NOMO-1 (cell line): ENCODE measurements around the gene DAB1.

Experiments used
- DNase-seq, 2 experiments: peaks; one replicate each; lab custom pipeline; 2025; ENCODE audit not compliant: unreplicated experiment in 2 of 2; lab: John Stamatoyannopoulos, UW

Gene DAB1

GRCh38 chr1:57321776-57322175, 102.1 kb downstream of the DAB1 start:
- DNase-seq = no peak

- DNase-seq = no peak
These were observed 104.1 kb downstream of the DAB1 start for GRCh38 chr1:57319791-57320190.

GRCh38 chr1:57319165-57319564, 104.7 kb downstream of the DAB1 start:
- DNase-seq = no peak

DNA sequence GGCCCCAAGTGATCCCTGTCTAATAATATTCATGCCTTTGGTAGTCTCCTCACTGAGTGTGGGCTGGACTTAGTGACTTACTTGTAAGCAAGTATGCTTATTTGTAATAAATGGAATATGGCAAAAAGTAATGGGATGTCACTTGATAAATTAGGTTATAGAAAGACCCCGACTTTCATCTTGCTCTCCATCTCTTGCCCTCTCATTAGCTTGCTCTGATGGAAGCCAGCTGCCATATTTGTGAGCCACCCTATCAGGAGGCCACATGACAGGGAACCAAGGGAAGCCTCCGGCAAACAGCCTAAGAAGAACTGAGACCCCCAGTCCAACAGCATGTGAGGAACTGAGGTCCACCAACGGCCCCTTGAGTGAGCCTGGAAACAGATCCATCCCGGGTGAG, 107.0 kb downstream of the DAB1 start:
- no peak for DNase-seq

DNA sequence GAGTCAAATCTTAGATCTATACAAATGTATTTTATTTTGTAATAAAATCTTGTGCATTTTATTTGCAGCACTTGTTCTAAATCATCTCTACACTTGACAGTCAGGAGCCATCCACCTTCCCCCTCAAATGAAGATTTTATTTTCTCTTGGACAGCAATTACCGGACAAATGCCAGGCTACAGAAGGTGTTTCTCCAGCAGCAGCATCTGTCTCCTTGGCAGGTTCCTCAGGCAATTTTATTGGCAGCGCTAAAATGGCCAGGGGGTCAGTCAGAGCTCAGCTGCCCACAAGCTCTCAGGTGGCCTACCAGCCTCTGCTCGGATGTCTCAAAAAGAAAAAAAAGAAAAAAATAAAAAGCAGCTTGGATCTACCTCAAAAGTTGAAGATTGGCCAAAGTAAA, 107.6 kb downstream of the DAB1 start:
- DNase-seq = no peak

GRCh38 chr1:57312869-57313268, 111.0 kb downstream of the DAB1 start:
- no peak for DNase-seq

DNA sequence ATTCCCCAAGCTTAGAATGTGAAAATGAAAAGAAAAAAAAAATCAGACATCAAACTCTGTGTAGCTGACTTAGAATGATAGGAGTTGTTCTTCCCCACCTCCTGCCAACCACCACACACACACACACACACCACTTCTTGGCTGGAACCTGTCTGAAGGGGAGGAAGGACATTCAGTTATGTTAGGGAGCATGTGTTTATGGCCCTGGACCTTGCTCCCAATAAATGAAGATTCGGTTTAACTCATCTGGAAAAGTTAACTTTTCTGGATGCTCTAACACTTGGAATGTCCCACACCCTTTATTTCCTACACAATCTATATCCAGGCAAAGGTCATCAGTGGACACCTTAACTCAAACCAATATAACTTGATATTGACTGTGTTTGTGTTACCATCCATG, 112.4 kb downstream of the DAB1 start:
- no peak for DNase-seq

- no peak for DNase-seq
These were observed 112.9 kb downstream of the DAB1 start for GRCh38 chr1:57311006-57311405.

DNA sequence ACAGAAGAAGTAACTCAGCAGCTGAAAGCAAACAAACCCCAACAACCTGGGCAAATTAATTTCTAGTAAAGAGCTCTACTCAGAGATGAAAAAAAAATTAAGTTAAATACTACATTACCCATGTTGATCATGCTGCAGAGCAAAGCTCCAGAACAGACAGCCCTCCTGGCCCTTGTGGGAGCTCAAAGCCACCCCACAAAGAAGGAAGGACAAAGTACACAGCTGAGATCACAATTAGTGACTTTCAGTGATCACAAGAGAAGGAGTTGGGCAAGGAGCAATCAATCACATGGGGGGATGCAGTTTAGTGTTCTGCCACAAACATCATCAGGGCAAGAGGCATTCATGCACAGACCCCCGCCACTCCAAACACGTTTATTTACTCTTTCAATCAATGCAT, 114.2 kb downstream of the DAB1 start:
- DNase-seq = no peak

GRCh38 chr1:57307392-57308170, 116.3 kb downstream of the DAB1 start:
- DNase-seq = no peak

- DNase-seq = no peak
These were observed 119.3 kb downstream of the DAB1 start for GRCh38 chr1:57304591-57304990.

DNA sequence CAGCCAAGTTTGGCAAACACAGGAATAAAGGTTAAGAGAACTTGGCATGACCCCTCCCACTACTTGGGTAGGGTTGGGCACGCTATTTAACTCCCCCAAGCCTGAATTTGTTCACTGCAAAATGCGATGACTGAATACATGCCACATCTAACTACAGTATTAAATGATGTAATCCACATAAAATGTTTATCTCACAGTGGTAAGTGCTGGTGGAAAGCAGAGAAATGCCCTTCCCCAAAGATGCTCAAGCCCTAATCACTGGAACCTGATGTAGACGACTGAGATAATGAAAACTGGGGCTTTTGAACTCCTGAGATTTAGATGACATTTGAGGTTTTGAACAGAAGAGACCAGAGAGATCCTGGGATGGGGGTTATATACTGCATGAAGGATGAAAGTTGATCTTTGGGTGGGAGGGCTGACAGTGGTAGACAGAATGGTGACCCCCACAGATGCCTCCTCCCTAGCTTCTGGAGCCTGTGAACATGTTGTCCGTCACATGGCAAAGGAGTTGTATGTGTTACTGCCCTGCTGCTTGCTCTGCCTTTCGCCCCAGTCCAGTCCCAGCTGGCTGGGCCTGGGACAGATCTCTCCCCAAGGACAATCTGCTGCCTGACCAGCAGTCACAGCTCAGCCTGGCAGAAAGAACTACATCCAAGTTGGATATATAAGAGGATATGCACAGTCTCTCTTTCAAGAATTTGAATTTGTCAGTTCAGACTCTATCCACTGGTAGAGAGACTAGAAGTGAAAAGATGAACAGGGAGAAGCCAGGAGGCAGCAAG, 120.9 kb downstream of the DAB1 start:
- no peak for DNase-seq

- no peak for DNase-seq
These were observed 123.7 kb downstream of the DAB1 start for GRCh38 chr1:57300186-57300585.

DNA sequence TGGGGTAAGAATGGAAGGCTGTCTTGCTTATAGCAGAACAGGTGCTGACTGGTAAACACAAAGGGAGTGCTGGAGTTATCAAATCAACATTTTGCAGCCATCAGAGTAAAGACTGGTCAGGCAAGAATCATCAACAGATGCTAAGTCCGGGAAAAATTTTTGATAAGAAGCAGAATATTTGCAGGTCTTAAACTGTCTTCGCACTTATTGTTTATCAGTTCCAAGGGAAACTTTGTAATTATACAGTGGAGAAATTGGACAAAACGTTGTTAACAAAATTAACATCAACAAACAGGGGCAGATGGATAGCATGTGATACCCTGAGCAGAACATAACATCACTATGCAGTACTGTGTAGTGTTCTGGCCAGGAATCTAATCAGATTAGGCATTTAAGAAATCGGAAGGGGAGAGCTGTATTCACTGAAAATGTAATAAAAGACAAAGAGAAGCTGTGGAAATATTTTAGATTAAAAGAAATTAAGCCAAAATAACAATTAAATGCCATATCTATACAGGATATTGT, 127.1 kb downstream of the DAB1 start:
- DNase-seq = no peak

DNA sequence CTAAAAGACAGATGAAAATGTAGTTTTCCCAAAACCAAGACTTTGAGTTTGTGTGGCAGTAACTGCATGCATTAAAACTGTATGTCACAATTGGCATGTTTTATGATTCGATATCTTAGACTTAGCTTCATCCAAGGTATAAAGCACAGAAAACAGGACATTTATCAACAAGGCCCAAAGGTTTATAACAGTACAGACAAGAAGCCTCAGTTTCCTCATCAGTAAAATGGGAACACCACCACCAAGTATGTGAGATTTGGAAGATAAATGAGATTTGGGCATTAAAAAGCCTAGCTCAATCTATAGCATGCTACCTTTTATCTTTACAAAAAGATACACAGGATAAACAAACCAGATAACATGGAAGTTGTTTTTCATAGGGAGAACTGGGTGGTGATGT, 128.5 kb downstream of the DAB1 start:
- no peak for DNase-seq

DNA sequence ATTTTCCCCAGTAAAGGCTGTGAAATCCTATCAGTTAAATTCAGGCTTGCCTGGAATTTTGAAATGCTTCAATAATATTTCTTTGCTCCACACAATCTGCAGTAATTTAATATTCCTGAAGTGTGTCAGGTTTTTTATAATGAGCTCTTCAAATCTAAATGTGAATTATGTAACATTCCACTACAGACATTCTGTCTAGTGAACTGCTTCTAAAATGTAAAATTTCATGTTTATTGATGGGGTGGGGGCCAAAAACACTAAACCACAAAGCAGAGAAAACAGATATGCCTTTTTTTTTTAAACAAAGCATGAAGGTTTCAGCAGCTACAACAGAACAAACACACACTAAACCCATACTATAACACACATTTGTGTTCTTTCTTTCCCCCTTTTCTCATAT, 129.7 kb downstream of the DAB1 start:
- DNase-seq = no peak

DNA sequence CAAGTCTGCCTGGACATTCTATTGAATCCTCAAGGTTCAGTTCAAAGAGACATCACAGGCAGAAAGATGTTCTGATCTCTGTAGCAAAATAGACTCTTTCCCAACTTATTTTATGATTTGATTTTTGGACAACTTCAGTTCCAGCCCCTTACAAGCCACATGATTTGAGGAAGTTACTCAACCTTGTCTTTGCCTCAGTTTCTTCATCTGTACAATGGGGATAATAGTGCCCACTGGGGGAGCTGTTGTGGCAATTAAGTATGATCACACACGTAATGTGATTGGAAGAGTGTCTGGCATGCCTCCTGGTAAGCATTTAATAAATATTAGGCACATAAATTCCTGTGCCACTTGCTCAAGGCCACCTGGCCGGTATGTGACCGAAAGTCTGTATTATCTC, 130.6 kb downstream of the DAB1 start:
- DNase-seq = no peak

- DNase-seq = no peak
These were observed 134.1 kb downstream of the DAB1 start for GRCh38 chr1:57289781-57290180.

GRCh38 chr1:57285992-57286391, 137.9 kb downstream of the DAB1 start:
- DNase-seq = no peak

DNA sequence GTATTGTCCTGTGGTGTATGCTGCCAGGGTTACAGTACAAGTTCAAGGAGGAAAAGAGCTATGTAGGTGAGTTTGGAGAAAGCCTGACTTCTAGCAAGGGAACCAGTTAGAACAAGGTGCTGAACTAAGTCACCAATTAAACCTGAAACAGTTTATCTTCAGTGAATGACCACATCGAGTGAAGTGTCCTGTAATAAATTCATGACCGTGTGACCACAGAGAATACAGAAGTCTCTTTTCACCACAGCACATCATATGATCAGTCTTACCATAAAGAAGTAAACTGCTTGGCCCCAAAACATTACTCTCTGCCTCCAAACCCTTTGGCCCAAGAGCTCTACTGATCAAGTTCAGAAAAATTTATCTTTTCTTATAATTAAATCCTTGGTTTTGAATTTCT, 141.4 kb downstream of the DAB1 start:
- DNase-seq = no peak

DNA sequence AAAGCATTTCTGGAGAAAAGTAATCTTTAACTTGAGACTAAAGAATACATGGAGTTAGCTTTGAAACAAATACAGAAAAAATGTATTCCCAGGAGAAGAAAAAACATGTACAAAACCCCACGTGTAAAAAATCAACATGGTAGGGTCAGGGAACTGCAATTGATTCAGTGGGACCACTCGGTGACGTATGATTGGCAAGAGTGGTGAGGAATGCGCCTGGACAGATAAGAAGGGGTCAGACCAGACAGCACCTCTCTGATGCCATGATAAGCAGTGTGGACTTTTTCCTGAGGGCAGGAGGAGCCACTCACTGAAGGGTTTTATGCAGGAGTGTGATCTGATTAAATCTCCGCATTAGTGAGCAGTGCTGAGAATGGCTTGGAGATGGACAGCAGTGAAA, 142.5 kb downstream of the DAB1 start:
- no peak for DNase-seq
